SK-N-SH treated with all-trans-retinoic acid at 6 μM for 48 hours (cell line): ENCODE data around the gene BRCA2.

Source experiments
- ATAC-seq: fragments of 200-7000 bp; cut with Tn5 transposase; 3 replicates; pipeline ENCODE4 v1.9.1; 2020; ENCODE audit warnings: mild to moderate bottlenecking, moderate library complexity
- ARNTL ChIP-seq: fragments of 450-650 bp; formaldehyde crosslinking; IDR thresholded peaks from 2 replicates; pipeline ENCODE4 v1.5.0; 2020; ENCODE audit warnings: low read depth, mild to moderate bottlenecking, moderate library complexity, borderline replicate concordance
- BACH2 ChIP-seq: fragments of 250-450 bp; sonication (Bioruptor Pico); IDR thresholded peaks from 2 replicates; pipeline ENCODE4 v1.9.0; 2021; ENCODE audit warnings: mild to moderate bottlenecking, borderline replicate concordance
- CREB5 ChIP-seq: fragments of 250-450 bp; sonication (Bioruptor Pico); IDR thresholded peaks from 2 replicates; pipeline ENCODE4 v1.5.1; 2020; ENCODE audit warnings: low read depth, mild to moderate bottlenecking, moderate library complexity
- CSDC2 ChIP-seq: fragments of 250-450 bp; sonication (Bioruptor Pico); IDR thresholded peaks from 2 replicates; pipeline ENCODE4 v1.5.0; 2020; ENCODE audit warnings: mild to moderate bottlenecking, moderate library complexity
- CSRNP3 ChIP-seq: fragments of 250-450 bp; sonication (Bioruptor Pico); IDR thresholded peaks from 2 replicates; pipeline ENCODE4 v1.5.1; 2021; ENCODE audit warnings: mild to moderate bottlenecking, moderate library complexity
- ESRRG ChIP-seq: fragments of 250-450 bp; sonication (Bioruptor Pico); IDR thresholded peaks from 2 replicates; pipeline ENCODE4 v1.6.1; 2021; ENCODE audit warnings: mild to moderate bottlenecking
- GLIS3 ChIP-seq: fragments of 250-450 bp; sonication (Bioruptor Pico); IDR thresholded peaks from 2 replicates; pipeline ENCODE4 v1.5.0; 2020; ENCODE audit warnings: mild to moderate bottlenecking, moderate library complexity
- ISL1 ChIP-seq: fragments of 250-450 bp; sonication (Bioruptor Pico); IDR thresholded peaks from 2 replicates; pipeline ENCODE4 v2.1.2; 2022; ENCODE audit warnings: mild to moderate bottlenecking, moderate library complexity
- OSR1 ChIP-seq: fragments of 250-450 bp; sonication (Bioruptor Pico); IDR thresholded peaks from 2 replicates; pipeline ENCODE4 v1.8.0; 2022; ENCODE audit warnings: moderate library complexity, mild to moderate bottlenecking, inconsistent platforms
- PATZ1 ChIP-seq: fragments of 250-450 bp; sonication (Bioruptor Pico); IDR thresholded peaks from 2 replicates; pipeline ENCODE4 v1.8.0; 2020; ENCODE audit warnings: mild to moderate bottlenecking, moderate library complexity, borderline replicate concordance
- POU6F1 ChIP-seq: fragments of 250-450 bp; sonication (Bioruptor Pico); IDR thresholded peaks from 2 replicates; pipeline ENCODE4 v1.8.0; 2021; ENCODE audit warnings: low read depth, mild to moderate bottlenecking, moderate library complexity, borderline replicate concordance
- PPARA ChIP-seq: fragments of 250-450 bp; sonication (Bioruptor Pico); IDR thresholded peaks from 2 replicates; pipeline ENCODE4 v1.5.0; 2020; ENCODE audit warnings: mild to moderate bottlenecking, borderline replicate concordance
- RARB ChIP-seq: fragments of 250-450 bp; sonication (Bioruptor Pico); IDR thresholded peaks from 2 replicates; pipeline ENCODE4 v1.8.0; 2021; ENCODE audit warnings: mild to moderate bottlenecking, moderate library complexity
- SNAI2 ChIP-seq: fragments of 250-450 bp; sonication (Bioruptor Pico); IDR thresholded peaks from 2 replicates; pipeline ENCODE4 v1.5.0; 2020; ENCODE audit warnings: mild to moderate bottlenecking, moderate library complexity
- TCF4 ChIP-seq: fragments of 250-450 bp; sonication (Bioruptor Pico); IDR thresholded peaks from 2 replicates; pipeline ENCODE4 v1.8.0; 2021; ENCODE audit warnings: mild to moderate bottlenecking, moderate library complexity, borderline replicate concordance
- TOX ChIP-seq: fragments of 250-450 bp; sonication (Bioruptor Pico); IDR thresholded peaks from 2 replicates; pipeline ENCODE4 v1.8.0; 2021; ENCODE audit warnings: mild to moderate bottlenecking, moderate library complexity, borderline replicate concordance
- TSHZ2 ChIP-seq: fragments of 250-450 bp; sonication (Bioruptor Pico); IDR thresholded peaks from 2 replicates; pipeline ENCODE4 v1.5.0; 2020; ENCODE audit warnings: mild to moderate bottlenecking, moderate library complexity
- ZC3H10 ChIP-seq: fragments of 250-450 bp; sonication (Bioruptor Pico); IDR thresholded peaks from 2 replicates; pipeline ENCODE4 v1.5.1; 2021; ENCODE audit warnings: mild to moderate bottlenecking, moderate library complexity
- ZFP3 ChIP-seq: fragments of 250-450 bp; sonication (Bioruptor Pico); IDR thresholded peaks from 2 replicates; pipeline ENCODE4 v1.5.0; 2020; ENCODE audit warnings: mild to moderate bottlenecking, moderate library complexity
- ZFP30 ChIP-seq: fragments of 450-650 bp; formaldehyde crosslinking; IDR thresholded peaks from 2 replicates; pipeline ENCODE4 v1.5.0; 2022; ENCODE audit warnings: mild to moderate bottlenecking, moderate library complexity
- ZNF565 ChIP-seq: fragments of 450-650 bp; formaldehyde crosslinking; conservative IDR thresholded peaks from 2 replicates; pipeline ENCODE4 v1.5.0; 2020; ENCODE audit warnings: low read depth, mild to moderate bottlenecking, moderate library complexity
- ZNF70 ChIP-seq: fragments of 450-650 bp; formaldehyde crosslinking; IDR thresholded peaks from 2 replicates; pipeline ENCODE4 v1.5.0; 2020; ENCODE audit warnings: mild to moderate bottlenecking, moderate library complexity
- ZNF8 ChIP-seq: fragments of 450-650 bp; formaldehyde crosslinking; IDR thresholded peaks from 2 replicates; pipeline ENCODE4 v1.5.0; 2020; ENCODE audit warnings: mild to moderate bottlenecking, moderate library complexity

The BRCA2 gene

GRCh38 chr13:32408296-32409000 is 93.1 kb downstream of the BRCA2 start:
- ATAC-seq, result no peak
- TF ChIP-seq ZNF70, result no peak
- no peak for TF ChIP-seq ZC3H10 (CRISPR knock-in tag)
- TF ChIP-seq SNAI2 (CRISPR knock-in tag), result no peak
- no peak for TF ChIP-seq ESRRG (CRISPR knock-in tag)
- TF ChIP-seq CSDC2 (CRISPR knock-in tag), result no peak
- TF ChIP-seq ARNTL (CRISPR knock-in tag), result no peak
- TF ChIP-seq TCF4 (CRISPR knock-in tag), result no peak
- no peak for TF ChIP-seq OSR1
- no peak for TF ChIP-seq PPARA (CRISPR knock-in tag)
- no peak for TF ChIP-seq TOX (CRISPR knock-in tag)
- no peak for TF ChIP-seq ZNF8

- no peak for ATAC-seq
- TF ChIP-seq CREB5 (CRISPR knock-in tag) (no peak), TCF4 (CRISPR knock-in tag) (no peak), GLIS3 (CRISPR knock-in tag) (no peak), BACH2 (CRISPR knock-in tag) (no peak), ARNTL (CRISPR knock-in tag) (no peak), CSDC2 (CRISPR knock-in tag) (no peak), RARB (CRISPR knock-in tag) (no peak), ISL1 (CRISPR knock-in tag) (no peak), ZNF565 (CRISPR knock-in tag) (no peak), POU6F1 (CRISPR knock-in tag) (no peak), ZNF8 (no peak), ZNF70 (no peak), CSRNP3 (no peak), ZFP30 (CRISPR knock-in tag) (no peak), ZFP3 (CRISPR knock-in tag) (no peak), SNAI2 (CRISPR knock-in tag) (no peak), ESRRG (CRISPR knock-in tag) (no peak)
Measured at GRCh38 chr13:32409001-32409313, 93.6 kb downstream of the BRCA2 start.

GRCh38 chr13:32409561-32410421 is 94.5 kb downstream of the BRCA2 start:
- no peak for ATAC-seq

More at GRCh38 chr13:32409561-32410421, 94.5 kb downstream of the BRCA2 start:
- no peak for TF ChIP-seq TOX (CRISPR knock-in tag)
- no peak for TF ChIP-seq PPARA (CRISPR knock-in tag)
- no peak for TF ChIP-seq TSHZ2
- TF ChIP-seq ISL1 (CRISPR knock-in tag), result no peak
- no peak for TF ChIP-seq RARB (CRISPR knock-in tag)
- TF ChIP-seq OSR1, result no peak
- no peak for TF ChIP-seq ZNF565 (CRISPR knock-in tag)
- TF ChIP-seq CREB5 (CRISPR knock-in tag), result no peak
- TF ChIP-seq ARNTL (CRISPR knock-in tag), result no peak
- no peak for TF ChIP-seq SNAI2 (CRISPR knock-in tag)
- no peak for TF ChIP-seq BACH2 (CRISPR knock-in tag)
- TF ChIP-seq GLIS3 (CRISPR knock-in tag), result no peak
- no peak for TF ChIP-seq ZFP30 (CRISPR knock-in tag)
- no peak for TF ChIP-seq PATZ1
- no peak for TF ChIP-seq ZC3H10 (CRISPR knock-in tag)
- no peak for TF ChIP-seq ZNF70
- TF ChIP-seq CSRNP3, result no peak
